ENCODE data around the gene STAT6. TPM values are rescaled to one million over a fixed set of nuclear protein-coding genes. Genes with fewer than 3 reads are reported as not detected.

The STAT6 gene, protein sequence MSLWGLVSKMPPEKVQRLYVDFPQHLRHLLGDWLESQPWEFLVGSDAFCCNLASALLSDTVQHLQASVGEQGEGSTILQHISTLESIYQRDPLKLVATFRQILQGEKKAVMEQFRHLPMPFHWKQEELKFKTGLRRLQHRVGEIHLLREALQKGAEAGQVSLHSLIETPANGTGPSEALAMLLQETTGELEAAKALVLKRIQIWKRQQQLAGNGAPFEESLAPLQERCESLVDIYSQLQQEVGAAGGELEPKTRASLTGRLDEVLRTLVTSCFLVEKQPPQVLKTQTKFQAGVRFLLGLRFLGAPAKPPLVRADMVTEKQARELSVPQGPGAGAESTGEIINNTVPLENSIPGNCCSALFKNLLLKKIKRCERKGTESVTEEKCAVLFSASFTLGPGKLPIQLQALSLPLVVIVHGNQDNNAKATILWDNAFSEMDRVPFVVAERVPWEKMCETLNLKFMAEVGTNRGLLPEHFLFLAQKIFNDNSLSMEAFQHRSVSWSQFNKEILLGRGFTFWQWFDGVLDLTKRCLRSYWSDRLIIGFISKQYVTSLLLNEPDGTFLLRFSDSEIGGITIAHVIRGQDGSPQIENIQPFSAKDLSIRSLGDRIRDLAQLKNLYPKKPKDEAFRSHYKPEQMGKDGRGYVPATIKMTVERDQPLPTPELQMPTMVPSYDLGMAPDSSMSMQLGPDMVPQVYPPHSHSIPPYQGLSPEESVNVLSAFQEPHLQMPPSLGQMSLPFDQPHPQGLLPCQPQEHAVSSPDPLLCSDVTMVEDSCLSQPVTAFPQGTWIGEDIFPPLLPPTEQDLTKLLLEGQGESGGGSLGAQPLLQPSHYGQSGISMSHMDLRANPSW
- 42.9 and 44.4 TPM in 2 replicates for total RNA-seq (2021)
- long read RNA-seq, full-length matches to known transcripts, result 16 of 49 reads
- long read RNA-seq, partial matches to known transcripts, result 13 of 49 reads
- long read RNA-seq, other reads (novel, unspliced or antisense), result 20 of 49 reads

DNA sequence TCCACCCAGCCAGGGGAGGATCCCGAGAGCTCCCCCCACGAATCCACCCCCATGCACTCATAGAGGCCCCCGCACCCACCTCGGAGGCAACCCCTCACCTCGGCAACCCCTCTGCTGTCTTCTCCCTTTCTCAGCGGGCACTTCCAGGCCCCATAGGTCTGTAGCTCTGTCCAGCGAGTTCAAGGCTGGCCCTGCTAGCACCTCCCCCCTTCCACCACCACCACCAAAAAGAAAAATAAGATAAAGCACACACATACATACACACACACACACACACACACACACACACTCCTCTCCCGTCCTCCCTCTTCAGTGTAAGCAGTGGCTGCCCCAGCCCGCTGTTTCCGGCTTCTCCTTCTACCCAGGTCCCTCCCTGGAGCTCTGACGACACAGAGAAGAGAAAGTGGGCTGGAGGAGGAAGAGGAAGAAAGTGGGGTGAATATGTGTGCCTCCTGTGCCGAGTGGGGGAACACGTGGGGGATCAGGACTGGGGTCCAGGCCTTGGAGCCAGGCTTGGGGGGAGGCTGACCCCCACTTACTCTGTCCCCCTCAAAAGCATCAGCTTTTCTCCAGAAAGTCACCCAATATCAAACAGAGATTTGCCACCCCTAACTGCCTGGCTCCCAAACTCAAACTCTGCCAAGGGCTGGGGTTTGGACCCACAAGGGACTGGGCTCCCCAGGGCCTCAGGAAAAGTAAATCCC is at the start of gene STAT6:
TSS of gene STAT6 (minus strand) at position 332 of the 704 bp plus-strand sequence. CDS start 3,084 bp downstream, outside the sequence.
- Histone ChIP-seq H3K23ac (ENCODE audit: insufficient read length, low read depth, low read length) (no peak within 1 kb of the TSS), H3K14ac (ENCODE audit: insufficient read depth, low read length) (peak within 1 kb of the TSS; percentile 41; the same call in 1 of the 2 replicates), H2BK15ac (ENCODE audit: low read depth, low read length) (no peak within 1 kb of the TSS), H3K79me1 (ENCODE audit: insufficient read depth, low read depth, low read length, poor library complexity, severe bottlenecking) (no peaks in the 10 kb centered on the region), H2AFZ (ENCODE audit: low read length) (no peak within 1 kb of the TSS), H3K27ac (ENCODE audit: insufficient read length, low read depth, low read length) (peak within 1 kb of the TSS; percentile 30), H4K5ac (ENCODE audit: insufficient read length, low read depth, low read length) (no peak within 1 kb of the TSS), H3K4me2 (ENCODE audit: insufficient read depth, insufficient read length, low read length) (peak within 1 kb of the TSS; percentile 47), H2AK5ac (ENCODE audit: insufficient read length, low read length) (no peak within 1 kb of the TSS), H3T11ph (ENCODE audit: low read length) (no peak within 1 kb of the TSS), H3K4me1 (ENCODE audit: insufficient read depth, low read length) (no peaks in the 10 kb centered on the region; the same call in 1 of the 2 replicates), H2BK12ac (ENCODE audit: insufficient read length, low read depth, low read length) (no peak within 1 kb of the TSS), H2BK120ac (ENCODE audit: low read depth, low read length, poor library complexity, severe bottlenecking) (peak within 1 kb of the TSS; percentile 66), H3K56ac (ENCODE audit: insufficient read length, low read depth, low read length) (no peak within 1 kb of the TSS), H3K9ac (ENCODE audit: extremely low read depth, insufficient read length, low read length) (peak within 1 kb of the TSS; percentile 27), H4K20me1 (ENCODE audit: control insufficient read depth, insufficient read depth, insufficient read length) (no peaks in the 10 kb centered on the region), H4K8ac (replicated peaks; ENCODE audit: insufficient read length, low read depth, low read length) (no peak within 1 kb of the TSS), H3K79me2 (ENCODE audit: insufficient read depth, low read length) (no peaks in the 10 kb centered on the region), H3K4ac (ENCODE audit: low read depth, low read length) (no peak within 1 kb of the TSS; the same call in 1 of the 2 replicates), H3K18ac (ENCODE audit: insufficient read length, low read depth, low read length) (peak within 1 kb of the TSS; percentile 75), H3K23me2 (ENCODE audit: insufficient read length, low read depth, low read length, poor library complexity, severe bottlenecking) (peaks cover 11% of the 10 kb centered on the region), H2BK20ac (ENCODE audit: low read depth, low read length, poor library complexity, severe bottlenecking) (no peak within 1 kb of the TSS), H3K9me3 (ENCODE audit: control insufficient read depth, low read depth, low read length) (no peaks in the 10 kb centered on the region), H3K27me3 (ENCODE audit: insufficient read depth, low read length) (no peaks in the 10 kb centered on the region), H4K91ac (ENCODE audit: insufficient read length, low read depth, low read length) (no peak within 1 kb of the TSS), H2BK5ac (ENCODE audit: insufficient read length, low read length) (no peak within 1 kb of the TSS)
- TF ChIP-seq, protein P1, sequence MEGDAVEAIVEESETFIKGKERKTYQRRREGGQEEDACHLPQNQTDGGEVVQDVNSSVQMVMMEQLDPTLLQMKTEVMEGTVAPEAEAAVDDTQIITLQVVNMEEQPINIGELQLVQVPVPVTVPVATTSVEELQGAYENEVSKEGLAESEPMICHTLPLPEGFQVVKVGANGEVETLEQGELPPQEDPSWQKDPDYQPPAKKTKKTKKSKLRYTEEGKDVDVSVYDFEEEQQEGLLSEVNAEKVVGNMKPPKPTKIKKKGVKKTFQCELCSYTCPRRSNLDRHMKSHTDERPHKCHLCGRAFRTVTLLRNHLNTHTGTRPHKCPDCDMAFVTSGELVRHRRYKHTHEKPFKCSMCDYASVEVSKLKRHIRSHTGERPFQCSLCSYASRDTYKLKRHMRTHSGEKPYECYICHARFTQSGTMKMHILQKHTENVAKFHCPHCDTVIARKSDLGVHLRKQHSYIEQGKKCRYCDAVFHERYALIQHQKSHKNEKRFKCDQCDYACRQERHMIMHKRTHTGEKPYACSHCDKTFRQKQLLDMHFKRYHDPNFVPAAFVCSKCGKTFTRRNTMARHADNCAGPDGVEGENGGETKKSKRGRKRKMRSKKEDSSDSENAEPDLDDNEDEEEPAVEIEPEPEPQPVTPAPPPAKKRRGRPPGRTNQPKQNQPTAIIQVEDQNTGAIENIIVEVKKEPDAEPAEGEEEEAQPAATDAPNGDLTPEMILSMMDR (conservative IDR thresholded peaks at IDR 0.05), result no peak
- Mint-ChIP-seq H3K27ac (peak within 1 kb of the TSS; percentile 99), H3K9me3 (no peaks in the 10 kb centered on the region; a peak in 1 of 5 replicates), H3K4me1 (peaks cover 29 to 44% of the 10 kb centered on the region in 2 experiments), H3K36me3 (ENCODE audit: insufficient read depth in 1 of 3, low read depth in 3 of 3) (peaks cover 2 to 19% (median 8%) of the 10 kb centered on the region in 3 experiments; a peak in 5 of 7 replicates), H3K27me3 (ENCODE audit: low read depth) (no peaks in the 10 kb centered on the region; the same call in 1 of the 2 replicates), H3K4me3 (peak within 1 kb of the TSS; percentile 69 to 81)
- WGBS (ENCODE audit: extremely low coverage, insufficient read length, low lambda C conversion rate), result no CpG with 5 or more reads among the region's 13 CpGs
- peak; percentile 74 for DNase-seq
